Measurements from ENCODE around the gene SORCS2.

Gene SORCS2

GRCh38 chr4:7187168-7187535 is 5.2 kb upstream of the SORCS2 start:
- DNase-seq, result no peak

GRCh38 chr4:7187691-7188090 is 4.6 kb upstream of the SORCS2 start:
- no peak for DNase-seq

- DNase-seq, result no peak
These were observed 3.3 kb upstream of the SORCS2 start for GRCh38 chr4:7189066-7189465.

GRCh38 chr4:7189475-7190277 is 2.7 kb upstream of the SORCS2 start:
- DNase-seq, result no peak

- no peak for DNase-seq
These were observed 2.1 kb upstream of the SORCS2 start for GRCh38 chr4:7190278-7190594.

- DNase-seq, result no peak
These were observed 1.4 kb upstream of the SORCS2 start for GRCh38 chr4:7190691-7191545.

GRCh38 chr4:7191546-7192251 is 639 bp upstream of the SORCS2 start:
- DNase-seq, result no peak

GRCh38 chr4:7193030-7193958 is 956 bp downstream of the SORCS2 start:
- DNase-seq, result no peak

- DNase-seq, result no peak
These were observed 2.2 kb downstream of the SORCS2 start for GRCh38 chr4:7194251-7195140.

- DNase-seq, result no peak
These were observed 2.8 kb downstream of the SORCS2 start for GRCh38 chr4:7195141-7195515.

GRCh38 chr4:7195546-7196287 is 3.4 kb downstream of the SORCS2 start:
- no peak for DNase-seq

GRCh38 chr4:7196288-7196651 is 3.9 kb downstream of the SORCS2 start:
- DNase-seq, result no peak

- DNase-seq, result no peak
These were observed 4.4 kb downstream of the SORCS2 start for GRCh38 chr4:7196736-7197135.

- DNase-seq, result no peak
These were observed 5.6 kb downstream of the SORCS2 start for GRCh38 chr4:7197910-7198309.

GRCh38 chr4:7198440-7199128 is 6.2 kb downstream of the SORCS2 start:
- DNase-seq, result no peak

- DNase-seq, result no peak
These were observed 6.9 kb downstream of the SORCS2 start for GRCh38 chr4:7199129-7199725.

GRCh38 chr4:7199771-7200441 is 7.6 kb downstream of the SORCS2 start:
- DNase-seq, result no peak

- DNase-seq, result no peak
These were observed 8.5 kb downstream of the SORCS2 start for GRCh38 chr4:7200801-7201200.

Data from activated naive CD4-positive, alpha-beta T cell (primary cell).